Endothelial cell of umbilical vein (primary cell): ENCODE results near the gene FRMPD1. TPM values are rescaled to one million over a fixed set of nuclear protein-coding genes. Genes with fewer than 3 reads are reported as not detected.

Experiments used
- BruUV-seq: library from RNA; stranded (reverse); fragments of 400-500 nt; replicated peaks from 2 replicates; lab custom pipeline; 2021; lab: Mats Ljungman, UMichigan
- CTCF ChIA-PET: fragments of 300-600, 350-600 bp; sonication (Branson Sonifier 250); formaldehyde crosslinking; loops from one replicate; lab custom pipeline; 2021; ENCODE audit warnings: antibody characterized with exemption, inconsistent platforms; lab: Charles Lee
- POLR2A ChIA-PET: fragments of 300-600, 350-600 bp; sonication (Branson Sonifier 250); formaldehyde crosslinking; loops from one replicate; lab custom pipeline; 2021; ENCODE audit warnings: antibody characterized with exemption, inconsistent platforms; lab: Charles Lee
- DNase-seq: peaks from one replicate; pipeline ENCODE4 v3.0.0-alpha.2; 2011; ENCODE audit warnings: low read depth, low spot score
- FAIRE-seq: peaks from 2 replicates; lab custom pipeline; 2011; peaks lifted over from hg19 to GRCh38; lab: Jason Lieb, UNC
- H2AFZ ChIP-seq: 2 replicates; pipeline ENCODE4 v1.6.0; 2012; ENCODE audit warnings: low read depth, low read length, control low read depth, inconsistent platforms
- H3K27ac ChIP-seq: 2 replicates; pipeline ENCODE4 v1.5.1; 2011; ENCODE audit warnings: low read depth, mild to moderate bottlenecking, control low read depth, low read length, moderate library complexity; ENCODE audit not compliant: insufficient read depth
- H3K27me3 ChIP-seq, 2 experiments: 2 replicates each; pipeline versions ENCODE4 v1.6.0 to v1.6.1; 2011; ENCODE audit warnings: low read length in 2 of 2, mixed read lengths in 1 of 2; ENCODE audit not compliant: control insufficient read depth in 2 of 2, insufficient read depth in 2 of 2
- H3K36me3 ChIP-seq, 2 experiments: 2 replicates in 1 of 2; 3 replicates in 1 of 2; pipeline ENCODE4 v1.5.1; 2011; ENCODE audit warnings: low read length in 2 of 2, mild to moderate bottlenecking in 1 of 2, moderate library complexity in 1 of 2; ENCODE audit not compliant: control insufficient read depth in 2 of 2, insufficient read depth in 2 of 2; ENCODE audit errors: extremely low read depth in 1 of 2
- H3K4me1 ChIP-seq: 3 replicates; pipeline ENCODE4 v1.5.1; 2011; ENCODE audit warnings: mild to moderate bottlenecking, low read length; ENCODE audit not compliant: control insufficient read depth, insufficient read depth; ENCODE audit errors: extremely low read depth
- H3K4me2 ChIP-seq: 2 replicates; pipeline ENCODE4 v1.6.1; 2011; ENCODE audit warnings: low read length, control low read depth, mixed read lengths; ENCODE audit not compliant: insufficient read depth
- H3K4me3 ChIP-seq, 3 experiments: fragments of 200-600 bp in 1 of 3; sonication (generic), shearing (Covaris generic) in 1 of 3; replicated peaks in 1 of 3; 2 replicates each; pipeline ENCODE4 v1.5.1; 2011 to 2016; ENCODE audit warnings: control low read depth in 3 of 3, low read length in 3 of 3, mild to moderate bottlenecking in 2 of 3, inconsistent platforms in 1 of 3, low read depth in 1 of 3, moderate library complexity in 1 of 3; ENCODE audit not compliant: insufficient read depth in 1 of 3
- H3K79me2 ChIP-seq: 2 replicates; pipeline ENCODE4 v1.6.0; 2012; ENCODE audit warnings: low read length, inconsistent platforms; ENCODE audit not compliant: control insufficient read depth, insufficient read depth
- H3K9ac ChIP-seq: replicated peaks from 2 replicates; pipeline ENCODE3; 2011; ENCODE audit warnings: low read length, control low read depth; ENCODE audit not compliant: insufficient read depth; ENCODE audit errors: extremely low read depth
- H3K9me1 ChIP-seq: replicated peaks from 3 replicates; pipeline ENCODE4 v1.6.0; 2011; ENCODE audit warnings: mild to moderate bottlenecking, low read length; ENCODE audit not compliant: control insufficient read depth, insufficient read depth; ENCODE audit errors: extremely low read depth
- H3K9me3 ChIP-seq: replicated peaks from 2 replicates; pipeline ENCODE4 v1.5.1; 2012; ENCODE audit warnings: low read length, inconsistent platforms; ENCODE audit not compliant: control insufficient read depth, insufficient read depth
- H4K20me1 ChIP-seq: replicated peaks from 2 replicates; pipeline ENCODE3; 2011; ENCODE audit warnings: mild to moderate bottlenecking, low read length; ENCODE audit not compliant: control insufficient read depth, insufficient read depth; ENCODE audit errors: extremely low read depth
- EZH2 ChIP-seq: IDR thresholded peaks from 2 replicates; pipeline ENCODE4 v1.6.1; 2012; ENCODE audit warnings: borderline replicate concordance, low read depth, mild to moderate bottlenecking, moderate library complexity, low read length, inconsistent platforms; ENCODE audit not compliant: severe bottlenecking
- FOS ChIP-seq: IDR thresholded peaks from 2 replicates; pipeline ENCODE4 v1.6.1; 2011; ENCODE audit warnings: mild to moderate bottlenecking, low read length, moderate library complexity, borderline replicate concordance; ENCODE audit not compliant: insufficient read depth
- GATA2 ChIP-seq: IDR thresholded peaks from 2 replicates; pipeline ENCODE4 v1.7.0; 2011; ENCODE audit warnings: low read depth, mild to moderate bottlenecking, moderate library complexity, mixed read lengths, low read length; ENCODE audit not compliant: insufficient read length, insufficient read depth
- JUN ChIP-seq: IDR thresholded peaks from 2 replicates; pipeline ENCODE4 v1.6.1; 2011; ENCODE audit warnings: borderline replicate concordance, low read depth; ENCODE audit not compliant: insufficient read length, insufficient read depth
- MAX ChIP-seq: IDR thresholded peaks from 2 replicates; pipeline ENCODE4 v1.6.1; 2011; ENCODE audit not compliant: insufficient read depth, insufficient read length
- MYC ChIP-seq: IDR thresholded peaks from one replicate; pipeline ENCODE4 v1.6.1; 2011; ENCODE audit warnings: mild to moderate bottlenecking, low read depth, low read length
- POLR2A ChIP-seq: IDR thresholded peaks from 2 replicates; pipeline ENCODE4 v1.6.1; 2012; ENCODE audit warnings: low read depth, mild to moderate bottlenecking, control low read depth, low read length
- POLR2AphosphoS5 ChIP-seq: IDR thresholded peaks from 2 replicates; pipeline ENCODE4 v1.6.1; 2012; ENCODE audit warnings: low read depth, mild to moderate bottlenecking, control low read depth, low read length, moderate library complexity; ENCODE audit not compliant: insufficient read depth
- dilution Hi-C: fragments of 300-500 bp; cut with MboI; formaldehyde crosslinking; loops from one replicate; pipeline ENCODE4 v1.15.0; 2019; ENCODE audit warnings: low sequenced_read_pairs; ENCODE audit not compliant: extremely low pct_ligation_motif_present
- intact Hi-C: fragments of 100-400 bp; cut with micrococcal nuclease; formaldehyde crosslinking; loops from one replicate; pipeline ENCODE4 v1.10.0; 2022
- polyA plus RNA-seq, 4 experiments: library from polyadenylated mRNA; depleted of rRNA in 3 of 4; stranded (reverse) in 3 of 4; unstranded in 1 of 4; fragments of >200 nt; gene quantifications; 2 replicates each; pipeline versions ENCODE4 v1.2.1 to v1.2.3, GENCODE V29; 2011 to 2012; ENCODE audit warnings: missing spikeins in 1 of 4
- total RNA-seq: library from RNA; stranded (reverse); gene quantifications from 2 replicates; pipeline ENCODE4 v1.2.3, GENCODE V29; 2021
- TF ChIP-seq, protein P1 (sequence below), 2 donors: IDR thresholded peaks; 1 replicate in 1 of 2; 2 replicates in 1 of 2; pipeline ENCODE4 v1.5.1; 2011; ENCODE audit warnings: low read length in 2 of 2, mild to moderate bottlenecking in 2 of 2, moderate library complexity in 2 of 2, control low read depth in 1 of 2, inconsistent platforms in 1 of 2, low read depth in 1 of 2; ENCODE audit not compliant: insufficient read depth in 1 of 2; ENCODE audit errors: extremely low read depth in 1 of 2

FRMPD1 gene
- total and polyA plus RNA-seq, 2 donors (not counting 3 experiments of a cell fraction or from before 2014, with no cell fraction given), result not detected

- Histone ChIP-seq H2AFZ (no peak overlapping the region), H3K27me3 (peaks cover 11 to 35% of the 10 kb centered on the region in 2 experiments), H3K79me2 (no peaks in the 10 kb centered on the region), H3K9me3 (no peaks in the 10 kb centered on the region), H3K4me1 (no peaks in the 10 kb centered on the region), H3K36me3 (no peaks in the 10 kb centered on the region), H3K27ac (no peak overlapping the region), H3K9ac (no peak overlapping the region), H3K4me3 (no peak overlapping the region), H4K20me1 (no peaks in the 10 kb centered on the region), H3K9me1 (no peaks in the 10 kb centered on the region), H3K4me2 (no peak overlapping the region)
- DNase-seq, result no peak
- intact Hi-C loops, result no loop called here
- POLR2A ChIA-PET, result no interaction called here
- dilution Hi-C loops, result no loop called here
- no TSS peak for BruUV-seq
- CTCF ChIA-PET, result no interaction called here
- no peak for TF ChIP-seq MAX
- no peak for TF ChIP-seq EZH2
- TF ChIP-seq FOS, result no peak
- TF ChIP-seq POLR2AphosphoS5, result no peak
- TF ChIP-seq JUN, result no peak
- no peak for TF ChIP-seq POLR2A
- TF ChIP-seq MYC, result no peak
- no peak for TF ChIP-seq GATA2
- no peak for FAIRE-seq
These were observed 49.4 kb downstream of the FRMPD1 start for GRCh38 chr9:37700131-37700530.

DNA sequence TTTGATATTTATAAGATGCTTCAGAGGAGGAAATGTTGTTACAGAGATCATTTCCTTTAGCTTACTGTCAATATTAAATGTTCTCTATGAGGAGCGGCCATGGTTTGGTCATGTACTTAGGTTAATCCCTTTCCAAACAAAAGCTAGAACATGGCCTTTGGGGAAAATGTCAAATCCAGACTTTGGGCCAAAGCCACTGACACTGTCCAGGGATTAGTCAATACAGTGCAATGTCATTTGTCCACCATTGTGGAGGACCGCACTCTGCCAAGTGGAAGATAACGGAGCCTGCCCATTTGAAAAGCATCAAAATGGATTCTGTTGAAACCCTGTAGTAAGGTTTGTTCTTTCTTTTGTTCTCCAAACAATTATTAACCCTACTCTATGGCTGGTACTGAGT lies 50.1 kb downstream of the FRMPD1 start:
- intact Hi-C loops (no loop called here), dilution Hi-C loops (no loop called here)
- Histone ChIP-seq H3K9ac (no peak overlapping the region), H3K36me3 (no peaks in the 10 kb centered on the region), H2AFZ (no peak overlapping the region), H4K20me1 (no peaks in the 10 kb centered on the region), H3K4me3 (no peak overlapping the region), H3K9me1 (no peaks in the 10 kb centered on the region), H3K27me3 (peaks cover 10 to 27% of the 10 kb centered on the region in 2 experiments), H3K9me3 (no peaks in the 10 kb centered on the region), H3K4me2 (no peak overlapping the region), H3K4me1 (no peaks in the 10 kb centered on the region), H3K27ac (no peak overlapping the region), H3K79me2 (no peaks in the 10 kb centered on the region)
- CTCF ChIA-PET, result interaction anchor here (1.3 kb wide), 1 partner anchor 13 kb away, joined by 3 read pairs; no protein-coding TSS in a partner anchor
- TF ChIP-seq GATA2 (no peak), JUN (no peak), EZH2 (no peak), POLR2AphosphoS5 (no peak), MAX (no peak), MYC (no peak), POLR2A (no peak), FOS (no peak)
- TF ChIP-seq, protein P1, sequence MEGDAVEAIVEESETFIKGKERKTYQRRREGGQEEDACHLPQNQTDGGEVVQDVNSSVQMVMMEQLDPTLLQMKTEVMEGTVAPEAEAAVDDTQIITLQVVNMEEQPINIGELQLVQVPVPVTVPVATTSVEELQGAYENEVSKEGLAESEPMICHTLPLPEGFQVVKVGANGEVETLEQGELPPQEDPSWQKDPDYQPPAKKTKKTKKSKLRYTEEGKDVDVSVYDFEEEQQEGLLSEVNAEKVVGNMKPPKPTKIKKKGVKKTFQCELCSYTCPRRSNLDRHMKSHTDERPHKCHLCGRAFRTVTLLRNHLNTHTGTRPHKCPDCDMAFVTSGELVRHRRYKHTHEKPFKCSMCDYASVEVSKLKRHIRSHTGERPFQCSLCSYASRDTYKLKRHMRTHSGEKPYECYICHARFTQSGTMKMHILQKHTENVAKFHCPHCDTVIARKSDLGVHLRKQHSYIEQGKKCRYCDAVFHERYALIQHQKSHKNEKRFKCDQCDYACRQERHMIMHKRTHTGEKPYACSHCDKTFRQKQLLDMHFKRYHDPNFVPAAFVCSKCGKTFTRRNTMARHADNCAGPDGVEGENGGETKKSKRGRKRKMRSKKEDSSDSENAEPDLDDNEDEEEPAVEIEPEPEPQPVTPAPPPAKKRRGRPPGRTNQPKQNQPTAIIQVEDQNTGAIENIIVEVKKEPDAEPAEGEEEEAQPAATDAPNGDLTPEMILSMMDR (IDR thresholded peaks at IDR 0.05; ENCODE audit: extremely low read depth in 1 of 2, insufficient read depth in 1 of 2, low read depth in 1 of 2, low read length in 2 of 2), result no peak
- BruUV-seq, result no TSS peak
- POLR2A ChIA-PET, result no interaction called here
- DNase-seq (no peak), FAIRE-seq (no peak)
